DMS153 (cell line): ENCODE measurements around the gene ADARB2.

Source experiments
- DNase-seq: peaks from one replicate; lab custom pipeline; 2025; lab: John Stamatoyannopoulos, UW

The ADARB2 gene

GRCh38 chr10:1395481-1396296 is 341.6 kb downstream of the ADARB2 start:
- DNase-seq = no peak

- DNase-seq = no peak
These were observed 342.3 kb downstream of the ADARB2 start for GRCh38 chr10:1395025-1395480.

GRCh38 chr10:1394155-1394912 is 343.0 kb downstream of the ADARB2 start:
- no peak for DNase-seq

- DNase-seq = no peak
These were observed 343.8 kb downstream of the ADARB2 start for GRCh38 chr10:1393481-1393880.

- DNase-seq = no peak
These were observed 345.2 kb downstream of the ADARB2 start for GRCh38 chr10:1392127-1392526.

- DNase-seq = no peak
These were observed 347.1 kb downstream of the ADARB2 start for GRCh38 chr10:1390200-1390599.

- no peak for DNase-seq
These were observed 353.3 kb downstream of the ADARB2 start for GRCh38 chr10:1384026-1384425.

GRCh38 chr10:1382711-1383110 is 354.6 kb downstream of the ADARB2 start:
- no peak for DNase-seq

- no peak for DNase-seq
These were observed 356.0 kb downstream of the ADARB2 start for GRCh38 chr10:1381339-1381738.

- no peak for DNase-seq
These were observed 357.1 kb downstream of the ADARB2 start for GRCh38 chr10:1380088-1380671.

GRCh38 chr10:1379601-1380000 is 357.7 kb downstream of the ADARB2 start:
- DNase-seq = no peak

- no peak for DNase-seq
These were observed 358.9 kb downstream of the ADARB2 start for GRCh38 chr10:1378473-1378872.

- DNase-seq = no peak
These were observed 359.5 kb downstream of the ADARB2 start for GRCh38 chr10:1377740-1378397.

- no peak for DNase-seq
These were observed 360.1 kb downstream of the ADARB2 start for GRCh38 chr10:1377231-1377630.

GRCh38 chr10:1376384-1376945 is 360.9 kb downstream of the ADARB2 start:
- DNase-seq = no peak

GRCh38 chr10:1375346-1376170 is 361.8 kb downstream of the ADARB2 start:
- DNase-seq = no peak

GRCh38 chr10:1374511-1375345 is 362.6 kb downstream of the ADARB2 start:
- no peak for DNase-seq

- no peak for DNase-seq
These were observed 364.0 kb downstream of the ADARB2 start for GRCh38 chr10:1373287-1373686.

- no peak for DNase-seq
These were observed 365.1 kb downstream of the ADARB2 start for GRCh38 chr10:1372212-1372611.

- DNase-seq = no peak
These were observed 367.0 kb downstream of the ADARB2 start for GRCh38 chr10:1370298-1370697.
